Measurements from ENCODE around the gene DOCK6. TPM values are rescaled to one million over a fixed set of nuclear protein-coding genes. Genes with fewer than 3 reads are reported as not detected.

The DOCK6 gene
- total RNA-seq, 2 donors from 2014 or later = 45.9 to 86.0 TPM

- no peaks in the 10 kb centered on the region for H3K36me3 ChIP-seq
- no peak overlapping the region for H3K9ac ChIP-seq (ENCODE audit: low read depth in 2 of 2, low read length in 2 of 2)
- no peak for DNase-seq
- TF ChIP-seq CTCF (IDR thresholded peaks at IDR 0.05) = no peak
- no peak overlapping the region for H3K27ac ChIP-seq
- no peaks in the 10 kb centered on the region for H3K4me1 ChIP-seq
- no peaks in the 10 kb centered on the region for H3K27me3 ChIP-seq
- H3K9me3 ChIP-seq = no peaks in the 10 kb centered on the region
- H3K4me3 ChIP-seq = no peak overlapping the region
- intact Hi-C loops (cut with DNase I) = no loop called here
Observed at GRCh38 chr19:11201791-11202190, 60.5 kb downstream of the DOCK6 start.

DNA sequence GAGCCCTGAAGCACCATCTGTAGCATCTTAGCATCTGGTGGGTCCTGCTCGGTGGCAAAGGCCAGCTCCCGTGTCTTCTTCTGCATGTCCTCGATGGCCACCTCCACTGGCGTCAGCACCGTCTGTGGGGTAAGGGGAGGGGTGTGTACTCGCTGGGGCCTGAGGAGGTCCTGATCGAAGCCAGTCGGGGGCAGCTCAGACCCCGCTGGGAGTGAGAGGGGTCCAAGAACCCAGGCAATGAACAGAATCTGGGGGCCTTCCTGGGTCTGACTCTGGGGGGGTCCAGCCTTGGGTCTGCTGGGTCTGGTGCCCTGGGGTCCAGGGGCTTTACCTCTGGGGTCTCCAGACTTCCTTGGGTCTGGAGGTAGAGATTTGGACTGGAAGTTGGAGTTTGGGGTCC, 61.4 kb downstream of the DOCK6 start:
- intact Hi-C loops (cut with DNase I) = no loop called here
- Histone ChIP-seq H3K9me3 (no peaks in the 10 kb centered on the region), H3K4me3 (no peak overlapping the region), H3K36me3 (no peaks in the 10 kb centered on the region), H3K27me3 (no peaks in the 10 kb centered on the region), H3K27ac (no peak overlapping the region), H3K4me1 (no peaks in the 10 kb centered on the region), H3K9ac (ENCODE audit: low read depth in 2 of 2, low read length in 2 of 2) (no peak overlapping the region)
- TF ChIP-seq CTCF (IDR thresholded peaks at IDR 0.05) = no peak
- no peak for DNase-seq

- no peak for DNase-seq
- intact Hi-C loops (cut with DNase I) = no loop called here
- Histone ChIP-seq H3K4me1 (no peaks in the 10 kb centered on the region), H3K9me3 (no peaks in the 10 kb centered on the region), H3K4me3 (no peak overlapping the region), H3K9ac (ENCODE audit: low read depth in 2 of 2, low read length in 2 of 2) (no peak overlapping the region), H3K36me3 (no peaks in the 10 kb centered on the region), H3K27ac (no peak overlapping the region), H3K27me3 (no peaks in the 10 kb centered on the region)
- no peak for TF ChIP-seq CTCF (IDR thresholded peaks at IDR 0.05)
Observed at GRCh38 chr19:11200015-11200574, 62.2 kb downstream of the DOCK6 start.

GRCh38 chr19:11199517-11199916, 62.8 kb downstream of the DOCK6 start:
- no peaks in the 10 kb centered on the region for H3K27me3 ChIP-seq
- no peak overlapping the region for H3K9ac ChIP-seq (ENCODE audit: low read depth in 2 of 2, low read length in 2 of 2)
- H3K4me1 ChIP-seq = no peaks in the 10 kb centered on the region
- intact Hi-C loops (cut with DNase I) = no loop called here
- H3K36me3 ChIP-seq = no peaks in the 10 kb centered on the region
- no peak overlapping the region for H3K4me3 ChIP-seq
- no peaks in the 10 kb centered on the region for H3K9me3 ChIP-seq
- H3K27ac ChIP-seq = no peak overlapping the region
- TF ChIP-seq CTCF (IDR thresholded peaks at IDR 0.05) = no peak
- DNase-seq = no peak

- H3K4me1 ChIP-seq = no peaks in the 10 kb centered on the region
- no peak overlapping the region for H3K27ac ChIP-seq
- no peak for TF ChIP-seq CTCF (IDR thresholded peaks at IDR 0.05)
- H3K9me3 ChIP-seq = no peaks in the 10 kb centered on the region
- H3K36me3 ChIP-seq = no peaks in the 10 kb centered on the region
- no peak overlapping the region for H3K4me3 ChIP-seq
- no peak overlapping the region for H3K9ac ChIP-seq (ENCODE audit: low read depth in 2 of 2, low read length in 2 of 2)
- DNase-seq = no peak
- intact Hi-C loops (cut with DNase I) = no loop called here
- H3K27me3 ChIP-seq = no peaks in the 10 kb centered on the region
Observed at GRCh38 chr19:11198769-11199424, 63.4 kb downstream of the DOCK6 start.
